Activated T-helper 1 cell treated with anti-CD3 and anti-CD28 coated beads, Interleukin-2, amount 50 U/mL, for 16 hours (primary cell): Measurements from ENCODE around the gene SCOC.
"Not testable (repeated sequence)": the region's sequence is repeated elsewhere in the genome, so short reads cannot be mapped to it uniquely, and the experiment has no call there.

Source experiments
- DNase-seq, 2 donors: peaks; one replicate each; pipeline ENCODE4 v3.0.0-alpha.2; 2020; ENCODE audit warnings: low read depth in 1 of 2, low spot score in 1 of 2

SCOC gene

DNA sequence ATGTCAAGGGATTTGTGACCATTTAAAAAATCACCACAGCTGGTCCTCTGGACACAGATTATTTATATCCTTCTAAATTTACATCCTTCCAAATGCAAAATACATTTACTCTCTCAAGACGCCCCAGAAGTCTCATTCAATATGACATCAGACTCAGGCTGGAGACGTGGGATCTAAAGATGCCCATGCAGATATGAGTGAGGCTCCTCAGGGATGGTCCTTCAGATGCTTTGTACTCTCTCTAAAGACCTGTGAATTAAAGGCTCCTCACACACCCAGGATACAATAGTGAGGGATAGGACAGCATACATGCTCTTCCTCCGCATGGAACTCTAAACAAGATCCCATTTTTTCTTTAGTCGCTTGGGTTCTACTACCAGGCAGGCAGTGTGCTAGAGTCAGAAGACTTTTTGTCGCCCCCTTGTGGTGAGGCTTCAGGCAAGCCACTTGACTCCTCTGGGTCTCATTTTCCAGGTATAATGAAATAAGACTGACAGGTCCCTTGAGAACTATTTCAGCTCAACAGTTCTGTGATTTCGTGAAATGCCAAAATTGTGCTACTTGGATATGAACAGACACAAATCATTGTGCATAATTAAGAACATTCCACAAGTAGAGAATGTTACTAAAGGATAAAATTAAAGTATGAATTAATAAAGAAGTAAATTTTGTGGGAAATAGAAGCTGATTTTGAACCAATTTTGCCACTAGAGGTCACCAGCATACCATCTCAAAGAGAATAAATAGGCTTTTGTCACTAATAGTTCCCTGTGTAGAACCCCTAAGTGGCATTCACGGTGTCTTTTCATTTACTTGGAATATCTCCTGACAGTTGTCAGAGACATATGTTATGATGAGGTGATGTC, 13.7 kb upstream of the SCOC start:
- DNase-seq = peak; percentile 49 to 57

DNA sequence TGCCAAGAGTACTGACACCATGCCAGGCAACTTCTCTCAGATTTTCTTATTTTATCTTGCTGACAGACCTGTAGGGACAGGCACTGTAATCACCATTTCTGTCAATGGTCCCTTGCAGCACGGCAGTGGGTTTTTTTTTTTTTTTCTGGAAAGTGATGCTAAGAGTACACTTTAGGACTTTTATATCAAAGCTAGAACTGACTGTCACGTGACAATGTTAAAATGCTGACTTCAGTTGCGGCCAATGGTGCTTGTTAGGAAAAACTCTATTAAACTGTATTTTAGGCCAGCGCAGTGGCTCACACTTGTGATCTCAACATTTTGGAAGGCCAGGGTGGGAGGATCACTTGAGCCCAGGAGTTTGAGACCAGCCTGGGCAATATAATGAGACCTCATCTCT, 12.3 kb upstream of the SCOC start:
- DNase-seq = no peak

DNA sequence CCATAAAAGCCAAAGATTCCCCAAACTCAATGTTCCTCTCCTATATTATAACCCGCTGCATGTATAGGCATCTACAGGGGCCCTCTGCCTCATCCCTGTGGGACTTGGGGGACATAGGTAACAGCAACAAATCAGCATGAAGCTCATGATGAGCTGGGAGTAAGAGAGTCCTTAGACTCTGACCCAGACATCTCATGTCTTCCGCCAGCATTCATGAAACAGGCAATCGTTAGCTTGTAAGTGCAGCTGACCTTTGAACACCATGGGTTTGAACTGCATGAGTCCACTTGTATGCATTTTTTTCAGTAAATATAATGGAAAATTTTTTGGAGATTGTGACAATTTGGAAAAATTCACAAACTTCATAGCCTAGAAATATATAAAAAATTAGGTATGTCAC, 10.4 kb upstream of the SCOC start:
- no peak for DNase-seq

DNA sequence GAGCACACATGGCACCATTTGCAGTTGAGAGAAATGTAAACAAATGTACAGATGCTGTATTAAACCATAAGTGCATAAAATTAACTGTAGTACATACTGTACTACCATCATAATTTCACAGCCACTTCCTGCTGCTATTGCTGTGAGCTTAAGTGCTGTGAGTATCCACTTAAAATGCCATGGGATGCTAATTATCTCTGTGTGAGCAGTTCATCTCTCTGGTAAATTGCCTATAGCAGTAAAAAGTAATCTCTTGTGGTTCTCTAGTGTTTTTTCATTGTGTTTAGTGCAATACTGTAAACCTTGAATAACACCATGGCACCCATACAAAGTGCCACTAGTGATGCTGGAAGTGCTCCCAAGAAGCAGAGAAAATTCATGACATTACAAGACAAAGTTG, 9.9 kb upstream of the SCOC start:
- DNase-seq = no peak

DNA sequence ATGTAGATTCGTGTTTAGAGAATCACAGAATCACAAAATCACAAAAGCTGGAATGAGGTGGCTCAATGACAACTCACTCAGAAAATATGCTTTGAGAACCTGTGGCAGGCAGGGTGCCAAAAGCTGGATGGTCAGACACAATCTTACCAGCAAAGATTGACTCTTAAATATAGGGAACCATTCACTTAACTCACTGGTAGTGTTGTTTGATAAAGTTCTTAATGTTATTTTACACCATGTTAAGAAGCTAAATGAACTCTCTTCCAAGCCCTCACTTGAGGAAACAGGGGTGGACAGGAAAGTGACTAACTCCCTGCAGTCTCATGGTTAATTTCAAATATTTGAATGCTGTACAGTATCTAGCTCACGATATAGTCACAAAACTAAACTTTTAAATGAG, 5.7 kb upstream of the SCOC start:
- DNase-seq = no peak

DNA sequence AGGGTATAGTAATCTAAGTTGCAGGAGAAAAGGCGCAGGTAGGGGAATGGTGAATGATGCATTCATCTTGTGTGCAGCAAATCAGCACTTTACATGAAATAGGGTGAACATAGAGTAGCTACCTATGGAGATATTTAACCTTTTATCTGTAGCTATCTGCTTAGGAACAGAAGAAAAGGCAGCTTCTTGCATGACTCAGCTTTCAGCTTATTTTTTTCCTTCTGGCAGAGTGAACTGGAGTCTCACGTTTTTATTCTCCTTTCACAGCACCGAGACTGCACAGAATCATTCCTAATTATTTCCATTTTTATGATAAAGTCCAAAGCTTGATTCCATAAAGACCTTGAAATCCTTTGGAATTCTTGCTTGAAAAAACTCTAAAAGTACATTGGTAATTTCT, 4.8 kb upstream of the SCOC start:
- DNase-seq = no peak

DNA sequence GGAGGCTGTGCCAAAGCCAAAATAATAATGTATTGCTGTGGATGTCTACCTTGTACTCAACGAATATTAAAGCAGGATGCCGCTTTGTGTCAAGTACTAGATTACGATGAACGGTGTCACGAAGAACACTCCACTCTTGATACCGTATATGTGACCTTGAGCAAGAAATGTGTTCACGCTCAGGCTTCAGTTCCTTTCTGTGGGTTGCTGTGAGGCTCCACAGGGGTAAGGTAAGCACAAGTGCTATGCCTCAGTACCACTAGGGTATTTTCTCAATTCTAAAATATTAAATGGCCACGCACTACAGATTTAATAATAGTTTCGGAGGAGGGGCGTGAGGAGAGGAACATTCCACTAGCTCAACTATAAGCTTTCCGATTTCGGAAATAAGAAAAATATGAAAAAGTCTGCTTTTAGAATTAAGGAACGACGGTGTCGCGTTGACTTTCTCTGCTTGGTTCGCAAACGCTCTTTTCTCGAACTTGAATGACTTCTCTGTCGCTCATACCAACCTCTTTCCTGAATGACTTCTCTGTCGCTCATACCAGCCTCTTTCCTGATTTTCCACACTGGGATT, 607 bp upstream of the SCOC start:
- no peak for DNase-seq

DNA sequence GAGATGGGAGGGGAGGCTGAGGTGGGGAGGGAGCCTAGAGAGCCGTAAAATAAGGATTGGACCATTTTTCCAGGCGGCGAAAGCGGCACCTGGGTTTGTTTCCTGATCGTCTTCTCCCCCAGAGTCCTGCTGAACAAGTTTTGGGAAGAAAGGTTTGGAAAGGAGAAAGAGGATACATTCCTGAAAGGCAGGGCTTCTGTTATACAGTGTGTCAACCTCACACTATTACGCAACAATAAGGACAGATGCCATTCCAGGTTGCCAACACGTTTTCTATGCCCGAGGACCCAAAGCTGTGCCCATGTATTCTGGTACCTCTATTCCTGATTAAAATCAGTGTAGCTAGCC, 658 bp downstream of the SCOC start:
- no peak for DNase-seq

DNA sequence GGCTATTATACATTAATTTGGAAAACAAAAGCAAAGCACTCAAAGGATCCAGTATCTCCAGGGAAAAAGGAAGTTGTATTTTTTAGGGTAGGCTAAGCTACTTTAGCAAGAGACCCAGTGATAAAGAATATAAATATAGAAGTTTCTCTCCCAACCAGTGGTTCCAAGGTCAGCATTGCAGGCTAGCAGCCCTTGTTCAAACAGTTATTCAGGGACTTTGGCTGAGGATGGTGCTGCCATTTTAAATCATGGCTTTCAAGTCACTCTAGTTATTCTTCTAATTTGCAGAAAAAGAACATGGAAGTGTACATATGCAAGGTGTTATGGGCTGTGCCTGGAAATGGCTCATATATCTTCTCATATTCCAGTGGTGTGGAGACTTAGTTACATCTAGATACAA, 9.3 kb downstream of the SCOC start:
- DNase-seq = no peak

DNA sequence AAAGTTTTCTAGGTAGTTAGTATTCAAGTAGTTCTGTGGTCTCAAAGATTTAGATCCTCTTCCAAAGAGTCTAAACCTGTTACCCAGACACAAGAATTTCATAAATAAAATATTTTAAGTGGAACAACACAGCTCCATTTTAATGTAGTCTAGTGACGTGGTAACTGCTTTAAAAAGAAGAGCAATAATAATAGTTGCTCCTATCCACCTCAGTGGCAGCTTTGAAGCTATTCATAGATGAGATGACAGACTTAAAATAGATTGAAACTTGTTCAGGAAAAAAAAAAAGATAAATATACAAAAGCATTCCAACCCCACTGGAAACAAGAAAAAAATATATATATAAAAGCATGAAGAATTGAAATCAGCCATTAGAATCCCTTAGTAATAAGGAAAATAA, 14.6 kb downstream of the SCOC start:
- no peak for DNase-seq

DNA sequence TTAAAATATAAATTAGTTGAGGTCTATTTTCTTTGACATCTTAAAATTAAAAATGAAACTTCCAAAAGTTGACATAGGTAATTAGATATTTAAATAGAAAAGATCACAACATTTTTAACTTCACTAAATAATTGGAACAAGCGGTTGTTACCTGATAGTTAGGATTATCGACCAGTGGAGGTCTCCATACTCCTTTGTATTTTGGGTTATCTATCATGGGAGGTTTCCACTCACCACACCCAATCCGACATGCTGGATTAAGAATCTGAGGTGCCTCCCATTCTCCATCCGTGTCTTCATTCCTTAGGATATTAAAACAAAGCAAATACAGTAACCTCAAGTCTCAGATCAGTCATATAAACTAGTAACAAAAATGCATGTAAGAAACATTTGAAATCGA, 22.2 kb downstream of the SCOC start:
- DNase-seq = no peak

DNA sequence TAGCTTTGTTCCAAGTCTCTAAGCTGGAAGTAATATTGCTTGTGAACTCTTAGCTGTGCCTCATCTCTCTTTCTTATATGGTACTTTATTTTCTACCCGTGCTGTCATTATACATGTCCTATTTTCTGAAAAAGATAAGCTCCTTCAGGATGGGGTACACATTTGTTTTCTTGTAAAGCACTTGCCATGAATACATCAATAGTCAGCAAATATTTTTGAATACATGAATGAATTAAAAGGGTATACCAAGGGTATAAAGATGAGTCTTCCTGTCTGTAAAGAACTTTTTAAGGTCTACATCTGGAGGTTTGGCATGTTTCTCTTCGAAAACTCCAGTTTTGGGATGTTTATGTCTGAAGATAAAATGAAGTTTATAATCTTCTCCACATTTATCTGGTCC, 26.7 kb downstream of the SCOC start:
- no peak for DNase-seq

DNA sequence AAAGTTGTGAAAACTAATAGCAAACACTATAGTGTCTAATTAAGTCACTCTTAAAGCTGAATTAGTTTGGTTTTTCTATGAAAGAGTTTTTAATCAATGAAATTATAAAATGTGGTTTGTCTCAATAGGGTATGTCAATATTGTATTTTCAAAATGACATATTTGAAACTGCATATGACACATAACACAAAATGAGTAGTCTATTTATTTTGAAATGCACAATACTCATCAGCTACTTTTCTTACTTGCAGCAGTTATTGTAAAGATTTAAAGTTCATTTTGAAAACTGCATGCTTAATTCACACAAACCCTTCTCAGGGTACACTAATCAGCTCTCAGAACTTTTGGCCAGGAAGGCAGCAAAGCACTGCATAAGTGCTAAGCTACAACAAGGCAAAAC, 32.8 kb downstream of the SCOC start:
- no peak for DNase-seq

DNA sequence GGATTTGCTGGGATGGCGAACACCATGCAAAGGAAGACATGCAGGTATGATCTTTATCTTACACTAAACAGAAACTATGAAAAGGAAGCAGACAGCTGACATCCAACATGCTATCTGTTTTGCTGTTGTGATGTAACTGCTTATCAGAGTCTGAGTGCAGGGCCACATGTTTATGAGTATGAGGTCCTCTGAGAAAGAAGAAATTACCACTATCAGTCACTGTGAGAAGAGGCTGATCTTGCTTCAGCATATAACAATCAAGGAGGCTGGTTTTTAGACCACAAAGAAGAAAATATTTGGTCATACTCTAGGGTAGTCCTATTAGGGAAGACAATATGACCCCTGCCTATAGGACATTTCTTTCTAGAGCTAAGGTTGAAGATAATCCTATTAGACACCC, 35.5 kb downstream of the SCOC start:
- DNase-seq = no peak

DNA sequence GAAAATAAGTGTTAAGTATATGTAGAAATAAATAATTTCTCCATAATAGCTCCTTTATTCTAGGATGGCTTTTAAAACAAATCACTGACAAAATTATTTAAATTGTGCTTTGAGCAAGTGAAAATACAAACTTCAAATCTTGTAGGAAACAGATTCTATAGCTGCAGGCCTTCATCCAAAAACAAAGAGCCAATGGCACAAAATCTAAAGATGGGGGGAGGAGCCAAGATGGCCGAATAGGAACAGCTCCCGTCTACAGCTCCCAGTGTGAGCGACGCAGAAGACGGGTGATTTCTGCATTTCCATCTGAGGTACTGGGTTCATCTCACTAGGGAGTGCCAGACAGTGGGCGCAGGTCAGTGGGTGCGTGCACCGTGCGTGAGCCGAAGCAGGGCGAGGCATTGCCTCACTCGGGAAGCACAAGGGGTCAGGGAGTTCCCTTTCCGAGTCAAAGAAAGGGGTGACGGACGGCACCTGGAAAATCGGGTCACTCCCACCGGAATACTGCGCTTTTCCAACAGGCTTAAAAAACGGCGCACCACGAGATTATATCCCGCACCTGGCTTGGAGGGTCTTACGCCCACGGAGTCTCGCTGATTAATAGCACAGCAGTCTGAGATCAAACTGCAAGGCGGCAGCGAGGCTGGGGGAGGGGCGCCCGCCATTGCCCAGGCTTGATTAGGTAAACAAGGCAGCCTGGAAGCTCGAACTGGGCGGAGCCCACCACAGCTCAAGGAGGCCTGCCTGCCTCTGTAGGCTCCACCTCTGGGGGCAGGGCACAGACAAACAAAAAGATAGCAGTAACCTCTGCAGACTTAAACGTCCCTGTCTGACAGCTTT, 39.9 kb downstream of the SCOC start:
- DNase-seq = not testable (repeated sequence)

DNA sequence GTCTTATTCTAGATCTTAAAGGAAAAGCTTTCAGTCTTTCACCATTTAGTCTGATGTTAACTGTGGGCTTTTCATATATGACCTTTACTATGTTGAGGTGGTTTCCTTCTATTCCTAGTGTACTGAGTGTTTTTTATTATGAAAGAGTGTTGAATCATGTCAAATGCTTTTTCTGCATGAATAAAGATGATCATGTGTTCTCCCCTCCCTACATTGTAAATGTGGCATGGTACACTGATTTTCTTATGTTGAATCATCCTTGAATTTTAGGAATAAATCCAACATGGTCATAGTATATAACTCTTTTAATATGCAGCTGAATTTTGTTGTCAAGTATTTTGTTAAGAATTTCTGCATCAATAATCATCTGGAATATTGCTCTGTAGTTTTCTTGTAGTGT, 49.7 kb downstream of the SCOC start:
- no peak for DNase-seq

DNA sequence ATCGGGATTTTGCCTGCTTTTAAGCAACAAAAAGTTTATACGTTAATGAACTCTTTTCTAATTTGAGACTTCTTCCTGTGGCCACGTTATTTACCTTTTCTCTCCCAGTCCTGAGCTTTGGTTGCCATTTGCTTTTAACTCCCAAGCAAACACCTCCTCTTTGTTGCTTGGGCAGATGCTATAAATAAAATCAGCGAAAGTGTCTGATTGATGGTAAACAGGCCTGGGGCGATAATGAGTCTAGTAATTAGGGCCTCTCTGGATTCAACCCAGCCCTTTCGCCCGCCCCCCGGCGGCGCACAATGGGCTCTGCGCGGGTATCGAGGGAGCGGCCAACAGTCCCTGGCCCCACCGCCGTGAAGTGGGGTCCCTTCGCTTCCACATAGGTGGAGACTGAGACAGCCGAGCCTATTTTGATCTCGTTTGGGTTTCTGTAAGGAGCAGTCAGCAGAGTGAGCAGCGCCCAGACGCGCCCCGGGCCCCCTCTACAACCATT, 53.2 kb downstream of the SCOC start:
- no peak for DNase-seq

DNA sequence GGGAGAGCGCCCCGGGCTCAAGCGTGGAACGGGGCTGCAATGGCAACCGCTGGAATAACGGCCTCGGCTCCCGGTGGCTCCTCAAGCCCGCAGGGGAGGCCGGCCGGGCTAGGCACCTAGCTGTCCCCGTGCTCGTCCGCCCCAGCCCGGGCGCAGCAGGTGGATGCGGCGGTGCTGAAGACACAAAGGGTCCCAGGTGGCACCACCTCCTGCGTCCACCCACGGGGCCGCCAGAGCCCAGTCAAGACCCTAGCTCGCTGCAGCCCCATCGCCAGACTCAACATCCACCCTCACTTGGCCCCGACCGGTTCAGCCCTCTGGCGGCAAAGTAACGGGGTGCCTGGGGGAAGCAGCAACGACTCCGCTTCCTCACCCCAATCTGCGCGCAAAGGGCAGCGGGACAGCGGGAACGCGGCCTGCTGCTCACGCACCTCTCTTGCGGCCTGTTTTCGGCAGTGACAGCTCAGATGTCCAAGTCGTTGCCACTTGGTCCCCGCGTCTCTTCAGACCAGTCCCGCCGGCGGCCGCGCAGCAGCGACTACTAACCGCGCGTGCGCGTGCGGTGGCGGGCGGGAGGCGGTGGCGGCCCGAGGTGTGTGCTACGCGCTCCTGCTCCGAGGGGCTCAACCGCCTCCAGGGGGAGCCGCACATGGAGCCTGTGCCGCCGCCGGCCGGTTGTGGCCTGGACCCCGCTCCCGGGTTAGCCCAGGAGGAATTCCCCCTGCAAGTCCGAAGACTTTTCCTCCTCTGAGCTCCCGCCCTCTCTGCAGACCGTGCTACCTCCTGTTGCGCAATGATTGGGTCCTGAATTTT, 53.9 kb downstream of the SCOC start, which contains the start of gene CLGN:
Gene CLGN, minus strand, starts transcription at position 543 of the 813 bp plus-strand sequence. CDS start 14,570 bp downstream, outside the sequence.
- DNase-seq = peak in 1 of 2 donors; percentile 21

DNA sequence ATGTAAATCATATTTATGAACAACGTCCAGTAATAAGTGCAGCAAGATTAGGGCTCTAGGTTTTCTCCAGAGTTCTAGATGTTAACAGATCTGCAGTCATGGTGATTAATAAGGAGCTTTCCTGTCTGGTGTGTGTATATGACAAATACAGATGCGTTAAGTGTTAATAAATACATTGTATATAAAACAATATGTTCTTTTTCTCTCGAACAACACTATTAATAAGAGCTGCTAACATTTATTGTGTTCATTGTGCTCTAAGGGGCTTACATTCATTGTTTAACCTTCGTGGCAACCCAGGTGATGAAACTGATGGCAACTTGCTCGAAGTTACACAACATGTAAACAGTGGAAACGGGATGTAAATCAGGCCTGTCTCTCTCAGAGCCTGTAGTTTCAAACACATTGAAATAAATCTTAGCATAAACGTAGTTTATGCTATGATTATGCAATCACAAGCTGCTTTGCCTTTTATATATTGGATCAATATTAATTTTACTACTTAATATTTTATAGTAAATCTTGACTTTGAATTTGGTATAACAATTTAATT, 54.5 kb downstream of the SCOC start:
- DNase-seq = no peak
